ENCODE data around the gene STARD13.

STARD13 gene

GRCh38 chr13:33066329-33066728 is 219.2 kb downstream of the STARD13 start:
- TF ChIP-seq RAD21 (IDR thresholded peaks at IDR 0.05; ENCODE audit: low read depth) (no peak), TAF1 (IDR thresholded peaks at IDR 0.05; ENCODE audit: low read depth) (no peak), CREB1 (IDR thresholded peaks at IDR 0.05; ENCODE audit: low read depth) (no peak), FOXM1 (IDR thresholded peaks at IDR 0.05; ENCODE audit: borderline replicate concordance, low read depth) (no peak), EGR1 (IDR thresholded peaks at IDR 0.05) (no peak), TCF12 (IDR thresholded peaks at IDR 0.05; ENCODE audit: low read depth) (no peak), CEBPB (IDR thresholded peaks at IDR 0.05) (no peak), NFIC (IDR thresholded peaks at IDR 0.05) (no peak), YY1 (IDR thresholded peaks at IDR 0.05; ENCODE audit: low read depth) (no peak), REST (IDR thresholded peaks at IDR 0.05; ENCODE audit: low read depth) (no peak), MAX (IDR thresholded peaks at IDR 0.05) (no peak), TEAD4 (IDR thresholded peaks at IDR 0.05) (no peak), USF1 (IDR thresholded peaks at IDR 0.05) (no peak), EP300 (IDR thresholded peaks at IDR 0.05; ENCODE audit: borderline replicate concordance) (no peak), ZBTB7A (IDR thresholded peaks at IDR 0.05; ENCODE audit: low read depth) (no peak)

- no peak for TF ChIP-seq USF1 (IDR thresholded peaks at IDR 0.05)
- TF ChIP-seq EP300 (IDR thresholded peaks at IDR 0.05; ENCODE audit: borderline replicate concordance), result no peak
- TF ChIP-seq ZBTB7A (IDR thresholded peaks at IDR 0.05; ENCODE audit: low read depth), result no peak
Observed at GRCh38 chr13:33060815-33061214, 224.7 kb downstream of the STARD13 start.

GRCh38 chr13:33058776-33059327 is 226.7 kb downstream of the STARD13 start:
- TF ChIP-seq MAX (IDR thresholded peaks at IDR 0.05) (no peak), NFIC (IDR thresholded peaks at IDR 0.05) (no peak), ZBTB7A (IDR thresholded peaks at IDR 0.05; ENCODE audit: low read depth) (no peak)

DNA sequence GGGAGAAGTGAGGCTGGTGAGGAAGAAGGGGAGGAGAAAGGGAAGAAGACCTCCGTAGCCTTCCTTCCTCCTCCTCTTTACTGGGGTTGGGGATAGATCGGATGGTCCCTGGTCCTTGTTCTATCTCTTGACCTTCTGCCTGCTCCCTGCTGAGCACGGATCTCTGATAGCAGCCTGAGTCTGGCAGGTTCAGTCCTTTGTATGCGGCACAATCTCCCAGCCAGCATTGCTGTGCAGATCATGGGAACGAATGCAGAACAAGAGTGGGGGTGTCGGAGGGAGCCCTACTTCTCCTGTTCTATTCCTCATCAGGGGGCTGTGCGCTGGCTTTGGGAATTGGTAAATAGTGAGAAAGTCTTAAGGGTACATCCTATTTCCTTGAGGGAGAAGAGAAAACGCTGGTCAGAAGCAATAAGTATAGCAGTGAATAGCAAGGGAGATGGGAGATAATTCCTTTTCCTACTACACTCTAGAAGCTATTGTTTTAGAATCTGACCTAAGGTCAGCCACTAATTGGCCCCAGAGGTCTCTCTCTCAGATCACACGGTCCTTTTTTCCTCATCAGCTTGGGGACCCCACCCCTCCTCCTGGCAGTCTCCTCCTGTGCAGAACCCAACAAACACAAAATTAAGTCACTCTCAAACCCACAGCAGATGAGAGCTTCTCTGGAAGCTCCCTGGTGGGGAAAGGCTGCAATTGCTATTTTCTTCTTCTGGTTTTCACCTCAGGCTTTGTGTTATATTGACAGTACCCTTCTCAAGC is 228.4 kb downstream of the STARD13 start:
- TF ChIP-seq RAD21 (IDR thresholded peaks at IDR 0.05; ENCODE audit: low read depth) (peak; percentile 29; the same call in 1 of the 2 replicates), FOXM1 (IDR thresholded peaks at IDR 0.05; ENCODE audit: borderline replicate concordance, low read depth) (no peak)

DNA sequence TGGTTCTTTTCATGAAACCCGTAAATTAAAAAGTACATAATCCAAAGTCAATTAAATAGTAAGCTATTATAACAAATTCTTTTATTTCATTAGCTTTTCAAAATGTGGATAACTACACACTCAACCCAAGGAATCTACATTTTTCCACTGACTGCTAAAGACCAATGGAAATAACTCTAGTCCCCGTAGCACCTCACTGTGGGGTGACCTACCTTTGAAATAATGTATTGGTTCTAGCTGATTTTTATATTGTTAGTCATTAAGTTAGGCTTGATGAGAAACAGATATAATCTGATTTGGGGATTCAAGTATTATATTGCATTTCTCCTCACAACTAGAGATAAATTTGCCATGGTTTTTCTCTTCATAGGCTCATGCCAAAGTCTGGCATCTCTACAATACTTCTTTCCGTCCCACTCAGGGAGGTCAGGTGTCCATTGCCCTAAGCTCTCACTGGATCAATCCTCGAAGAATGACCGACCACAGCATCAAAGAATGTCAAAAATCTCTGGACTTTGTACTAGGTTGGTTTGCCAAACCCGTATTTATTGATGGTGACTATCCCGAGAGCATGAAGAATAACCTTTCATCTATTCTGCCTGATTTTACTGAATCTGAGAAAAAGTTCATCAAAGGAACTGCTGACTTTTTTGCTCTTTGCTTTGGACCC is 232.0 kb downstream of the STARD13 start:
- no peak for TF ChIP-seq CREB1 (IDR thresholded peaks at IDR 0.05; ENCODE audit: low read depth)
- TF ChIP-seq CEBPB (IDR thresholded peaks at IDR 0.05), result no peak
- TF ChIP-seq EGR1 (IDR thresholded peaks at IDR 0.05), result no peak
- TF ChIP-seq REST (IDR thresholded peaks at IDR 0.05; ENCODE audit: low read depth), result no peak
- TF ChIP-seq YY1 (IDR thresholded peaks at IDR 0.05; ENCODE audit: low read depth), result no peak
- TF ChIP-seq NFIC (IDR thresholded peaks at IDR 0.05), result no peak
- TF ChIP-seq FOXM1 (IDR thresholded peaks at IDR 0.05; ENCODE audit: borderline replicate concordance, low read depth), result no peak
- TF ChIP-seq EP300 (IDR thresholded peaks at IDR 0.05; ENCODE audit: borderline replicate concordance), result no peak
- no peak for TF ChIP-seq TCF12 (IDR thresholded peaks at IDR 0.05; ENCODE audit: low read depth)
- no peak for TF ChIP-seq ZBTB7A (IDR thresholded peaks at IDR 0.05; ENCODE audit: low read depth)

All from Ishikawa (cell line).